Measurements from ENCODE around the gene TAF1D.

TAF1D gene

GRCh38 chr11:93686812-93687211 lies 54.5 kb downstream of the TAF1D start:
- no peak for DNase-seq (ENCODE audit: low read depth)
- no peak overlapping the region for H3K4me3 ChIP-seq (ENCODE audit: low read depth, low read length)

GRCh38 chr11:93686226-93686625 lies 55.1 kb downstream of the TAF1D start:
- no peak for TF ChIP-seq CTCF (IDR thresholded peaks at IDR 0.05; ENCODE audit: low read depth, low read length, missing control alignments)
- H3K4me3 ChIP-seq (ENCODE audit: low read depth, low read length) = no peak overlapping the region
- no peak for DNase-seq (ENCODE audit: low read depth)

More at GRCh38 chr11:93686812-93687211, 54.5 kb downstream of the TAF1D start:
- no peak for TF ChIP-seq CTCF (IDR thresholded peaks at IDR 0.05; ENCODE audit: low read depth, low read length, missing control alignments)
